ENCODE results near the gene UGT1A4. TPM values are rescaled to one million over a fixed set of nuclear protein-coding genes. Genes with fewer than 3 reads are reported as not detected.

UGT1A4 gene
- total RNA-seq, 2 experiments from 2014 or later, result not detected

DNA sequence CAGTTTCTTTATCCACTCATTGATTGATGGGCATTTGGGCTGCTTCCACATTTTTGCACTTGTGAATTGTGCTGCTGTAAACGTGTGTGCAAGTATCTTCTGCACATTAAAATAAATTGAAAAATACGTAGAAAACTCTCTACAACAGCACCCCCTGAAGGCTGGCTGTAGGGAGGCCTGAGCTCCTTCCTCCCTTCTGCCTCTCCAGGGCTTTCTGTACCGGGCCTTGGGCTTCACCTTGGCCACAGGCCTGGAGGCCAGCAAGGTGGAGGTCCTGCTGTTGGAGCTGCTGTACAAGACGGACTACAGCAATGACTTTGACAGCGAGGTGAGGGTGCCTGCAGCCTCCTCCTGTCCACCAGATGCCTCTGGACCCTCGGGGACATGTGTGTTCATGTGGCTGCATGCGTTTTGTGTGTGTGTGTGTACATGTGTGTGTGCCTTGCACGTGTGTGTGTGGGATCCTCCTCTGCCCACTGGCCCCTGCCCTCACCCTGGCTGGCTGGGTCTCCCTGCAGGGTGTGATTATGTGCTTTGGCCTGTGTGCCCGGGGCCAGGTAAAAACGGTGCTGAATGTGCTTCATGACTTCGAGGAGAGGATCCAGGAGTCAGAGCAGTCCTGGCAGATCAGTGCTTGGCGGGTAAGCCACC is 88.8 kb downstream of the UGT1A4 start:
- CTCF ChIA-PET, result no interaction called here

DNA sequence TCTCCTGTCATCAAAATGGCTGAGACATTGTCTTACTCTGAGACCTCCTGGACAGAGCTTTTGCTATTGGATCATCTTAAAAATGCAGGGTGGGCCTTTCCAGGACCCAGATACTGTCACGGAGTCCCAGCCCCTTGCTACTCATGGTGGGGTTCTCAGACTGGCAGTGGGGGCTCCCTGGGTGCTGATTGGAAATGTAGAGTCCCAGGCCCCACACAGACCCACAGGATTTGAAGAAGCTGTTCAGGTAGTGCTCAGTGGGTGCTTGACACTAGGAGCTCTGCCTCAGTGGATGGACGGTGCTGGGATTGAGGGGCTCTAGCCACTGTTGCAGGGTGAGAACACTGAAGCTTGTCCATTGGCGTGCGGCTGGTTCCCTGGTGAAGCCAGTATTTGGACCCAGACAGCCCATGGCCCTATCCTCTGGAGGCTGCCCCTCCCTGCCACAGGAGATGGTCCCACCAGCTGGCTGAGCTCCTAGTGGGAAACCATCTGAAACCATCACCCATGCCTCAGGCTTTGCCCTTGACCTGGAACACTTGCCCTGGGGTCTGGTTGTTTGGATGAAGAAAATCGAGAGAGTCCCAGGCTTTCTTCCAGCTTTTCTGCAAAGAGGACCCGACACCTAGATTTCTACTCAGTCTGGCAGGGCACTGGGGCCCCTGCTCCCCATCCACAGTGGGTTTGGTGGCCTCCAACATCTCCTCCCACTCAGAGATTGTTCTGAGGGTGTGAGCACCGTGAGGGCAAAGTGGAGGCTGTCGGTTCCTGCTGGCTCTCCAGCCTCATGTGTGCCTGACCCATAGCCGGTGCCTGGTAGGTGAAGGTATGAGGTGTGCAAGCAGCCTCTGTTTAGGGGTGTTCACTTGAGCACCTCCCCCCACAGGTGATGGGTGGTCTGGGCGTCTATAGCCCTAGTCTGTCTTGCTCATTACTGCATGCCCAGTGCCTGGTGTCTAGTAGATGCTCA is 89.7 kb downstream of the UGT1A4 start:
- ChIA-PET POLR2A (no interaction called here), CTCF (no interaction called here)

More for the DNA sequence above, 88.8 kb downstream of the UGT1A4 start:
- POLR2A ChIA-PET, result no interaction called here

DNA sequence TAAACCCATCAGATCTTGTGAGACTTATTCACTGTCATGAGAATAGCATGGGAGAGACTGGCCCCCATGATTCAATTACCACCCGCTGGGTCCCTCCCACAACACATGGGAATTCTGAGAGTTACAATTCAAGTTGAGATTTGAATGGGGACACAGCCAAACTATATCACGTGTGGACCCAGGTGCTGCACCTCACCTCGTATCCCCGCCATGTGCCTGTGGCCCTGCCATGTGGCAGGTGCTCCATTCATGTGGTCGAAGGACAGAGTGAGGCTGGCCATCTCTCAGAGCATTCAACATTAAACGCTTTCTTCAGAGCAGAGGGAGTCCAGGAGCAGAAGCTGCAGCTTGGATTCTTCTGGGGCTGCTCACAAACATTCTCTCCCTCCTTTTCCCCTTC is 91.8 kb downstream of the UGT1A4 start:
- ChIA-PET POLR2A (no interaction called here), CTCF (no interaction called here)

DNA sequence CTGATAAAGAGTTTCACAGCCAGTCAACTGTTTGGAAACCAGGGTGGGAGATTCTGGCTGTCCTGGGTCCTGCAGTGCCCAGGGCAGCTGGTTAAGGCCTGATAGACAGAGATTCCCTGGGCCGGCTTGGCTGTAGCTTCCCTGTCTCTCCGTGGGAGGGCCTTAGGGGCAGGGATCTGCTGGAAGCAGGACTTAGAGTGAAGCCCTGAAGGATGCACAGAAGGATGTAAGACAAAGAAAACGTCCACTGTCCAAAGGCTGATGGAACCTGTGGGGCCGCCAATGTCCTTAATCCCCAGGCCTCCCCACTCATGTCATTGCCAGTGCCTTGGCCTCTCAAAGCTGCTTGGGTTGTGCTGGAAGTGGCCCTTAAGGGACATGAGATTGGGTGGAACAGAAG is 92.6 kb downstream of the UGT1A4 start:
- POLR2A ChIA-PET, result no interaction called here
- CTCF ChIA-PET, result no interaction called here

DNA sequence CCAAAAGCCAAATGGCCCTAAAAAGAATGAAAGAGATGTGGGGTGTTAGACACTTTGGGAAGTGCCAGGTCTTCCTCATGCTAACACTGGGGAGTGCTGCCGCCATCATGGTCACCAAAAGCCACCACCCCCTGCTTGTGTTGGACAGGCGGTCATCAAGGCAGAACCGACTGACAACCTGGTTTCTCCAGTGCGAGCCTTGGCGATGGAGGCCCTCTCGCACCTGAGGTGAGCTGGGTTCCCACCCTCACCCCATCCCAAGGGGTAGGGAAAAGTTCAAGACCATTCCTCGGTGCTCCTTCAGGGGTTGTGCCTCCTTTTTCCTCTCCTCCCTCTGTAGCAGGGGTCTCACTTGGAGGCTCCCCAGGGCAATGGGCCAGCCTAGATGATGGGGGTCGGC is 93.2 kb downstream of the UGT1A4 start:
- ChIA-PET CTCF (no interaction called here), POLR2A (no interaction called here)

DNA sequence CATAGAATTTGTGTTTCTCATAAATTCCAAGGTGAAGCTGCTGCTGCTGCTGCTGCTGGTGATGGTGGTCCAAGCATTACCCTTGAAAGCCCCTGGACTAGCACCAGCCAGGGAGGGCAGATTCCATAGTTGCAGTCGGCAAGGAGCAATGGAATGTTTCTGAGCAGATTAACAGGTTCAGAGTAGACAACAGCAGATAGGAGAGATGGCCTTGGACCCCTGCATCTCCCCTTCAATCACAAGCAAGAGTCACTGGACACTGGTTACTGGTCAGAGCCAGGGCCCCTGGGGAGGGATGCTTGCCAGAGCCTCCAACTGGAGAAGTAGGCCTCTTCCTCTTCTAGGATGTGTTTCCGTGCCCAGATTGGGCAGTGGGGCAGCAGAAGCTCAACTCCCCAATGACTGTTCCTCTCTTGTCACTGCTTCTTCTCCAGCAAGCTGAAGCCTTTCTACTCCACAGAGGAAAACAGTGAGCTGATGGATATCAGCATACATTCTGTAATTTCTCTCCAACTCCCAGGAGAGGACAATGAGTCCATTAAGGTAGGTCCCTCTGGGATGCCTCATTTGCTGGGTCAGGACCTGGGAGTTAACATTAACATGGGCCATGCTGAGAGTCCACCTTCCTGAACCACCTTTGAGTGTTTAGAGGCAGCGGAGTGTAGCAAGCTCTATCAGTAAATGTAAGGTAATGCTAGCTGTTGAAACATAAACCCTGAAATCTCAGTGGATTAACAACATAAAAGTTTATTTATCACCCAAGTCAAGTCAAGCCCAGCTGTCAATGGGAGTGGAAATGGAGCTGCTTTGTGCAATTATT is 94.9 kb downstream of the UGT1A4 start:
- POLR2A ChIA-PET, result no interaction called here
- CTCF ChIA-PET, result no interaction called here

DNA sequence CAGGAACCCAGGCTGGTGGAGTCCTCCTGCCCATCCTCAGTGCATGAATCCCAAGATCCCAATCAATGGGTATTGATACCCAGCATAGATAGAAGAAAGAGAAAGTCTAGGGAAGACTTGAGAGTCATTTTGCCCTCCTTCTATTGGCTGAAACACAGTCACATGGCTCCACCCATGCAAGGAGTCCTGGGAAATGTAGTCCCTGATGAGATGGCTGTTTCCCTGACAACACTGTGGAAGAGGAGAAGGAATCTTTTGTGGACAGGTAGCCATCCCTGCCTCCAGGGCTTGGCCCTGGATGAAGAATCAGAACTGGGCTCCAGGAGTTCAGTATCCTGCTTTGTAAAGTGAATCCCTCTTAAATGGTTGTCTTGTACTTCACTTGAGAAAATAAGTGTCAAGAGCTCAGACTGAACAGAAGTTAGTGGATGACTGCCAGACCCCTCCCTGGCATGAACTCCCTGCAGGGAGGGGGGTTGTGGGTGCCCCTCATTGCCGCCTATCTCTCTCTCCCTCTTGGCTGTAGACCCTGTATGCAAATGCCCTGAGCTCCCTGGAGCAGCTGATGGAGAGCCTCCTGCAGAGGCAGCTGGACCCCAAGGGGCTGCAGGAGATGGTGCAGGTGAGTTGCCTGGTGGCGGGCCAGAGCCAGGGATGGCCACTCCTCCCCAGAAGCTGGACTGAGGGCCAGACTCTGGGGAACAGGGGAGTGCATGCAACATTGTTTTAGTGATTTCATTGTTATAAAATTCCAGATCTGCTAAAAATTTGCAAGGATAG is 95.7 kb downstream of the UGT1A4 start:
- CTCF ChIA-PET, result no interaction called here
- POLR2A ChIA-PET, result no interaction called here

DNA sequence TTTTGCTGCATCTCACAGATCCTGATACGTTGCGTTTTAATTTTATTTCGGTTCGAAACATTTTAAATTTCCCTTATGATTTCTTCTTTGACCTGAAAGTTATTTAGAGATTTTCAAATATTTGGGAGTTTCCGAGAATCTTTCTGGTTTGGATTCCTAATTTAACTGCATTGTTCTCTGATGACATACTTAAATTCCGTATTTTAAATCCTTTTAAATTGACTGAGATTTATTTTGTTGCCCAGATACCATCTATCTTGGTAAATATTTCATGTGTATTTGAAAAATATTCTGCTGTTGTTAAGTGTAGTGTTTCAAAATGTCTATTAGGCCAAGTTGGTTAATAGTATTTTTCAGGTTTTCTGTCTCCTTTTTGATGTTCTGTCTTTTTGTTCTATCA is 97.3 kb downstream of the UGT1A4 start:
- POLR2A ChIA-PET, result no interaction called here
- CTCF ChIA-PET, result no interaction called here

DNA sequence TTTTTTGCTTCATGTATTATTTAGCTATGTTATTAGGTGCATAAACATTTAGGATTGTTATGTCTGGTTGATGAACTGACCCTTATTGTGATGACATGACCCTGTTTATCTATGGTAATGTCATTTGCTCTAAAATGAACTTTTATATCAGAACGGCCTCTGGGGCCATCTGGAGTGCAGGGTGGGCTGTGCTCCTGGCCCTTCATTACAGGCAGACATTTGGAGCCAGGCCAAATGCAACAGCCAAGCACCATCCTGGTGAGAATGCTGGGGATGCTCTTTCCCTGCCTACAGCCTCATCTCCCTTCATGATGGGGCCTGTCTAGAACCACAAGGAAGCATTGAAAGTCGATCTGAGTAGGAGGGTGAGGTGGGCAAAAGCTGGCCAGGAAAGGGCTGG is 97.8 kb downstream of the UGT1A4 start:
- CTCF ChIA-PET, result no interaction called here
- POLR2A ChIA-PET, result no interaction called here

DNA sequence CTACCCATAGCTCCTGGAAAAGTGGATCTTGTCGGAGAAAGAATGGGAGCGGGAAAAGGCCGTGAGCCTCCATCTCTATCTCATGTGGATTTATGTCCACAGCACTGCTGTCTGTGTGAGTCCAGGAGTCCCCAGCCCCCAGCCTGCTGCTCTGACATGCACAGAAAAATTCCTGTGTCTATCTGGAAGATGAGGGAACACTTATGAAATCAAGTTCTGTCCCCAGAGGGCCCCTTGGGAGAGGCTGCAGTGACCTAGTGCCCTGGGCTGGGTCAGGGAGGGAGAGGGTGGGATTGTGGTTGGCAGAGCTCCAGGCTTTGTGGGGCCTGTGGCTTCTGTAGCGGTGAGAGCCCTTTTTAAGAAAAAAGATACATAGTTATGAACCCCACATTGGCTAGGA is 98.2 kb downstream of the UGT1A4 start:
- ChIA-PET POLR2A (no interaction called here), CTCF (no interaction called here)

DNA sequence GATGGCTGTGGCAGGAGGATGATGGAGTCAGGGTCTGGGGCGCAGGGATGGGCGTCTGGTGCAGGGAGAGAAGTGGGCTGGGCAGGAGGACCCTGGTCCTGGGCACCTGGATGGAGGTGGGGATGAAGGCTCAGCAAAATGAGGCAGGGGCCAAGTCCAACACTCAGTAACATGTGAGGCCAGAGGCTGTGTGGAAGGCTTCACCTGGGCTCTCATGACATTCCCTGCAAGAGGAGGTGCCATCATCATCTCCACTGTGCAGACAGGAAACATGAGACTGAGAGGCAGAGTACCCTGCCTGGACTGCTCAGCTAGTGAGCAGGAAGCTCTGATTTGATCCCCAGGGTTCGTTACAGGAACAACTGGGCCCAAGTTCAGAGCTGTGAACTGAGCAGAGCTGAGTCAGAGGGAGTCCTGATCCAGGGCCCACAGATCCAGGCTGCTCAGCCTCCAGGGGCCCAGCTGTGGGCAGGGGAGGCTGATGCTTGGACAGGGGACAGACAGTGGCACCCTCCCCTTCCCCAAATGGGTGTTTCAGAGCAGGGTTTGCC is 98.9 kb downstream of the UGT1A4 start:
- ChIA-PET CTCF (no interaction called here), POLR2A (no interaction called here)

DNA sequence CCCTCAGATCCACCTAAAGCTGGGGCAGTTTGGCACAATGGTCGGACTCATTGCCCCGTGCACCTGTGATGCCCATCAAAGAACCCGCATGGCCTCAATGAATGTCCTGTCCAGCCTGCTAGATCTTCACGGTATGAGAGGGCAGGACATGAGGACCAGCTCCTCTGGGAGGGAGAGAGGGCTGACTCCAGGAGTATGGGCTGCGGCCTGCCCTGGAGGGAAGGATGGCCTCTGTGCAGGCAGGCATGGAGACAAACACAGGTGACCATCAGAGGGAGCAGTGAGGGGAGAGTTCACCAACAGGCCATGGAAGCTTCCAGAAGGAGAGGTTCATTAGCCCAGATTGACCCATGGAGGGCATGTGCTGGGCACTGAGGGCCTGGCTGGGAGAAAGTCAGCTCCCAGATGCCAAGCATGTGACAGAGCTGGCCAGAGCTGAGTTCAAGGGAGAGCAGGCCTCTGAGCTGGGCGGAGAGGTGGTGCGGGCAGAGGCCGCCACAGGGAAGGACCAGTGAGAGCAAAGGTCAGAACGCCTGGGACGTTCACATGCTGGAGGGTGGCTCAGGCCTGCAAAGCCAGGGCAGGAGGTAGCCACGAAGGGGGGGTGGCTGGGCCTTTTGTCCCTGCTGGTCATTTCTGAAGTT is 99.6 kb downstream of the UGT1A4 start:
- ChIA-PET CTCF (no interaction called here), POLR2A (no interaction called here)

DNA sequence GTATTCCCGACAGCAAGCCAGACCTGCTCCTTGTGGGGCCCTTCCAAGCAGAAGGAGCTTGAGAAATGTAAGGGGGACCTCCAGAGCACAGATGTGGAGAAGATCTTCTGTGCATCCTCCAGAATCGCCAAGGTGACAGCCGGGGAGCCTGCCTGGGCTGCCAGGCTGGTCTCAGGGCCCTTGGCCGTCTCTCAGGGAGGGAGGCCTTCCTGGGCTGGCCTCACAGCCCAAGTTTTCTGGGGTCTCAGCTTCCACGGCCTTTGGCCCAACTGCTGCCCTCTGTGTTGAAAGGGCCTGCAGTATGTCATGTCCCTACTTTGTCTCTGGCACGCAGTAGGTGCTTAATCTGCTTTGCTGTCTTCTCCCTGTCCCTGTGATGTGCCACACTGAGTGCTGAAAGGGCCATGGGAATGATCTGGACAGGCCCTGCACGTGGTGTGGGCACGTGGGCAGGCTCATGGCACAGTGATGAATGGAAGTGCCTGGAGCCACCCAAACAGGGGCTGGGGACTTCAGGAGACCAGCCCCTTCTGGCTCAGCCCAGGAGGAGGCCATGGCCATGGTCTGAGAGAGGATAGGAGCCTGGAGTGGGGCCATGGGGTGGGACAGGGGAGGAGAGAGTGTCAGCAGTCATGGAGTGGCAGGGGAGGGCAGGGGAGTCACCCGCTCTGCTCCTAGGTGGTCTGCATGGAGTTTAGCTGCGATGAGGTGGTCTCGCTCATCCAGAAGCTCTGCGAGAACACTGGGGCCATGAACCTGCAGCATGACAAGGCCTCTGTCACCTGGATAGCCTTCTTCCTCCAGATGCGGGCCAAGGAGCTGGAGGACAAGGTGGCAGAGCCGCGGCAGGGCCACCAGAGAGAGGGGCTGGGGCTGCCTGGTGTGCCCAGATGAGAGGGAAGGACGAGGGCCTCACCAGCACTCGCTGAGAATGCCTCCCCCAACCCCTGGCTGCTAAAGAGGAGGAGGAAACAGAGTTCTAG is 100.4 kb downstream of the UGT1A4 start:
- CTCF ChIA-PET, result no interaction called here

DNA sequence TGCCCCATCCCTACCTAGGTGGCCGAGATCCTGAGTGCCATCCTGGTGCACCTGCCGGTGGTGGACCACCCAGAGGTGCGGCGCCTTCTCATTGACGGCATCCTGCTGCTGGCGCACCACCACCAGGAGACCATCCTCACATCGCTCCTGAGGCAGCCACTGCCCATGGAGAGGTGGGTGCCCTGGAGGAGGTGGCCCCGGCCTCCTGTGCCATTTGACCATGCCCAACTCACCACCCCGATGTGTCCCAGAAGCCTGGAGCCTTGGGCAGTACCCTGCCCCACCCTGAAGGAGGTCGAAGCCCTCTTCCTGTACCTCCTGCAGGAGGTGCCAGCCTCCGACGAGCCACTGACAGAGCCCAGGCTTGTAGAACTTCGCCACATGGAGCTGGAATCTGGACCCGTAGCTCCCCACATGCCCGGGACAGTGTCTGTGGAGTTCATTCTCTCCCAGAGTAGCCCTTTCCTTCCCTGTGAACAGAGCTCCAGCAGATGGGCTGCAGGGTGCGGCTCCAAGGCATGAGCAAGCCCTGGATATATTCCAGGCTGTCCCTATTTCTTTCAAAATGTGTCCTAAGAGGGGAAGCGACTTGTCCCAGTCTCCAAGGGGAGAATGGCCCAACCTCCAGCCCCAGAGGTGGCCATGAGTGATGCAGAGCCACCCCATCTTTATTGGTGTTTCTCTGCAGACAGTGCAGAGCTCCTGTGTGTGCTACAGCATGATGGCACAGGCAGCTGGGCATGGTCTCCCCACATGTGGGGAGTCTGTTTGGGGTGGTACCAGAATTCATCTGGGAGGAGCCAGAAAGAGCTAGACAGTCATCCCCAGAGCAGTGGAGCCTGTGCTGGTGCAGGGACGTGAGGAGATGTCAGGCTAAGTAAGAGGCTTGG is 101.6 kb downstream of the UGT1A4 start:
- ChIA-PET CTCF (no interaction called here), POLR2A (no interaction called here)

More for the DNA sequence above, 100.4 kb downstream of the UGT1A4 start:
- POLR2A ChIA-PET, result no interaction called here

DNA sequence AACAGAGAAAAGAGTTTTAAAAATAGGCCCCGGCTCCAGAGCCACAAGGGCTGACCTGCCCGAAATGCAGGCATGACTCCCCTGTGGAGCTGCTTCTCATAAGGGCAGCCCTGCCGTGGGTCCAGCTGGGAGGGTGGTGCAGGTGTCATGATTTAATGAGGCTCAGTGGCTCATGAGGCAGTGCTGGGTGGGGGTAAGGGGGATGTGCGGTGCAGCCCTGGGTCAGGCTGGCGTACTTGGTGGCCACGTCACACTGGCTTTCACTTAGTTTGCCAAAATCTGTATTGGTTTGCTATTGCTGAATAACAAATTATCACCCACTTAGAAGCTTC is 102.2 kb downstream of the UGT1A4 start:
- ChIA-PET POLR2A (no interaction called here), CTCF (no interaction called here)

DNA sequence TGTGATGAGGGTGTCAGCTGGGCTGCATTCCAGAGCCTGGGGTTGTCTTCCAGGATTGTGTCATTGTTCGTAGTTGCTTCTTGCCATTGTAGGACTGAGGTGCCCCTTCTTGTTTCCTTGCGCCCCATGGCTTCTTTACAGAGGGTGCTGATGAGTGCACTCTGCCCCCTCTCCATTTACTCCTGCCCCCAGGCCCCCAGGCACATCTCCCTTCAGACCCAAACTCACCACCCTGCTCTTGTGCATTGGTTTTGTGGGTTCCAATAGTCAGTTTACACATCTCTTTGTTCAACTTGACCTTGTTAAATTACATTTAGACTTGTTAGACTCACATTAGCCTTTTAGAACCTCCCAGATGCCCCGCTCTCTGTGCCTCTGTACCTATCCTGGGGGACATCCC is 102.7 kb downstream of the UGT1A4 start:
- CTCF ChIA-PET, result no interaction called here
- POLR2A ChIA-PET, result no interaction called here

DNA sequence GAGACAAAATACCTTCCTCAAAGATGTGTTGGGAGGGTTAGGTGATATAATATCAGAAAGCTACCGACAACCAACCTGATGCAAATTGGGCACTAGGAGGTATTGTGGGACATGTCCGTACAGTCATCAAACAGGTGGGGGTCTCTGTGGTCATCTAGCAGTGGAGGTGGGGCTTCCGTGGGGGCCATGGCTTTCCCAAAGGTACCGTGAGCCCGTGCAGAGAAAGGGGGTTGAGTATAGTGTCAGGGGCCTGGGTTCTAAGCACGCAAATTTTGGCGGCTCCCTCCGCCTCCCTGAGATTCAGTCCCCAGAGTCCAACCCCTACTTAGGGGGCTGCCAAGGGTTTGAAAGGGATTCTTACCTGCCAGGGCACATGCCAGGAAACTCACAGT is 103.2 kb downstream of the UGT1A4 start:
- ChIA-PET POLR2A (no interaction called here), CTCF (no interaction called here)

Data from activated CD8-positive, alpha-beta memory T cell treated with anti-CD3 and anti-CD28 coated beads for 36 hours (primary cell).